H1 (cell line): Measurements from ENCODE around the gene WSCD2. TPM values are rescaled to one million over a fixed set of nuclear protein-coding genes. Genes with fewer than 3 reads are reported as not detected.

Experiments
- CTCF ChIA-PET: fragments of 300-600 bp; sonication (Branson Sonifier 250); formaldehyde crosslinking; loops from one replicate; lab custom pipeline; 2021; ENCODE audit not compliant: partially characterized antibody; lab: Charles Lee
- POLR2A ChIA-PET: fragments of 300-600 bp; sonication (Branson Sonifier 250); formaldehyde crosslinking; loops from one replicate; lab custom pipeline; 2021; ENCODE audit warnings: inconsistent platforms; ENCODE audit not compliant: partially characterized antibody; lab: Charles Lee
- DNase-seq, 2 experiments: peaks; one replicate each; pipeline versions ENCODE4 v3.0.0 to v3.0.0-alpha.2; 2010 to 2022; ENCODE audit warnings: low spot score in 2 of 2, low read depth in 1 of 2, mixed read lengths in 1 of 2
- FAIRE-seq: peaks from 2 replicates; lab custom pipeline; 2011; peaks lifted over from hg19 to GRCh38; lab: Jason Lieb, UNC
- H2AFZ ChIP-seq: 2 replicates; pipeline ENCODE4 v1.8.1; 2012; ENCODE audit warnings: low read length, inconsistent platforms
- H2AK5ac ChIP-seq: 2 replicates; pipeline ENCODE4 v1.6.1; 2013; ENCODE audit warnings: low read depth, low read length
- H2BK120ac ChIP-seq: replicated peaks from 2 replicates; pipeline ENCODE3; 2013; ENCODE audit warnings: low read depth, low read length, inconsistent platforms
- H2BK12ac ChIP-seq: 2 replicates; pipeline ENCODE4 v1.6.1; 2013; ENCODE audit warnings: low read depth, low read length
- H2BK15ac ChIP-seq: 2 replicates; pipeline ENCODE4 v1.6.1; 2013; ENCODE audit warnings: low read length
- H2BK20ac ChIP-seq: 2 replicates; pipeline ENCODE4 v1.6.1; 2013; ENCODE audit warnings: low read length
- H2BK5ac ChIP-seq: 2 replicates; pipeline ENCODE4 v1.6.1; 2013; ENCODE audit warnings: low read depth, low read length
- H3K14ac ChIP-seq: 2 replicates; pipeline ENCODE4 v1.6.1; 2013; ENCODE audit warnings: inconsistent platforms; ENCODE audit not compliant: insufficient read length
- H3K18ac ChIP-seq: 2 replicates; pipeline ENCODE4 v1.6.1; 2013; ENCODE audit warnings: low read length; ENCODE audit errors: extremely low read depth
- H3K23ac ChIP-seq: 2 replicates; pipeline ENCODE4 v1.6.1; 2013; ENCODE audit warnings: inconsistent platforms; ENCODE audit not compliant: insufficient read length
- H3K23me2 ChIP-seq: 2 replicates; pipeline ENCODE4 v1.6.1; 2013; ENCODE audit warnings: low read depth, low read length
- H3K27ac ChIP-seq: 2 replicates; pipeline ENCODE4 v1.6.1; 2011; ENCODE audit warnings: low read depth, low read length, inconsistent platforms
- H3K27me3 ChIP-seq, 4 experiments: replicated peaks in 1 of 4; 1 replicate in 1 of 4; 2 replicates in 3 of 4; pipeline versions ENCODE4 v1.6.1 to v1.8.1; 2011 to 2013; ENCODE audit warnings: low read length in 3 of 4, mild to moderate bottlenecking in 3 of 4, inconsistent platforms in 2 of 4, mixed read lengths in 2 of 4, moderate library complexity in 1 of 4; ENCODE audit not compliant: control insufficient read depth in 3 of 4, insufficient read depth in 3 of 4; ENCODE audit errors: extremely low read depth in 1 of 4
- H3K36me3 ChIP-seq, 4 experiments: 2 replicates each; pipeline versions ENCODE4 v1.6.1 to v1.8.1; 2011 to 2013; ENCODE audit warnings: mild to moderate bottlenecking in 4 of 4, low read length in 3 of 4, moderate library complexity in 2 of 4, control low read depth in 1 of 4, inconsistent platforms in 1 of 4; ENCODE audit not compliant: insufficient read depth in 4 of 4, control insufficient read depth in 2 of 4
- H3K4ac ChIP-seq: replicated peaks from 2 replicates; pipeline ENCODE3; 2013; ENCODE audit warnings: low read length, low read depth, mixed read lengths, inconsistent platforms; ENCODE audit not compliant: insufficient read length
- H3K4me1 ChIP-seq, 4 experiments: replicated peaks in 1 of 4; 1 replicate in 1 of 4; 2 replicates in 3 of 4; pipeline versions ENCODE4 v1.6.1 to v1.8.1; 2011 to 2013; ENCODE audit warnings: low read length in 3 of 4, inconsistent platforms in 2 of 4, mixed read lengths in 1 of 4; ENCODE audit not compliant: insufficient read depth in 4 of 4, control insufficient read depth in 3 of 4
- H3K4me2 ChIP-seq, 2 experiments: 2 replicates each; pipeline versions ENCODE4 v1.6.1 to v1.8.1; 2011 to 2013; ENCODE audit warnings: low read depth in 2 of 2, low read length in 2 of 2, control low read depth in 1 of 2, inconsistent platforms in 1 of 2, mild to moderate bottlenecking in 1 of 2; ENCODE audit not compliant: insufficient read depth in 1 of 2
- H3K4me3 ChIP-seq, 4 experiments: fragments of 200-600, 300-600 bp in 1 of 4; sonication (generic), shearing (Covaris generic), sonication (Bioruptor Twin) in 1 of 4; 2 replicates each; pipeline versions ENCODE4 v1.5.1 to v1.8.1; 2011 to 2016; ENCODE audit warnings: low read length in 4 of 4, low read depth in 3 of 4, control low read depth in 2 of 4, inconsistent platforms in 2 of 4, mild to moderate bottlenecking in 2 of 4, mixed read lengths in 1 of 4, moderate library complexity in 1 of 4; ENCODE audit not compliant: insufficient read depth in 2 of 4; ENCODE audit errors: extremely low read depth in 1 of 4
- H3K56ac ChIP-seq: replicated peaks from 2 replicates; pipeline ENCODE3; 2013; ENCODE audit warnings: low read depth, mild to moderate bottlenecking, mixed read lengths, low read length, inconsistent platforms; ENCODE audit not compliant: insufficient read length
- H3K79me1 ChIP-seq: 2 replicates; pipeline ENCODE4 v1.6.1; 2013; ENCODE audit warnings: low read depth, low read length, control low read depth
- H3K79me2 ChIP-seq, 2 experiments: 2 replicates each; pipeline versions ENCODE4 v1.6.1 to v1.8.1; 2012 to 2013; ENCODE audit warnings: low read length in 2 of 2, mild to moderate bottlenecking in 2 of 2, inconsistent platforms in 1 of 2; ENCODE audit not compliant: insufficient read depth in 2 of 2, control insufficient read depth in 1 of 2
- H3K9ac ChIP-seq, 4 experiments: replicated peaks in 1 of 4; 1 replicate in 1 of 4; 2 replicates in 3 of 4; pipeline versions ENCODE4 v1.6.1 to v1.8.1; 2011 to 2013; ENCODE audit warnings: low read depth in 3 of 4, low read length in 3 of 4, control low read depth in 2 of 4, mild to moderate bottlenecking in 2 of 4, moderate library complexity in 2 of 4, inconsistent platforms in 1 of 4; ENCODE audit errors: extremely low read depth in 1 of 4
- H3K9me3 ChIP-seq, 2 experiments: 2 replicates each; pipeline versions ENCODE4 v1.6.1 to v1.8.1; 2012 to 2013; ENCODE audit warnings: mild to moderate bottlenecking in 2 of 2, moderate library complexity in 2 of 2, control low read depth in 1 of 2, inconsistent platforms in 1 of 2, low read depth in 1 of 2, low read length in 1 of 2, mixed read lengths in 1 of 2; ENCODE audit not compliant: insufficient read depth in 2 of 2
- H4K20me1 ChIP-seq, 2 experiments: replicated peaks in 1 of 2; 2 replicates each; pipeline versions ENCODE3 to v1.8.1; 2011 to 2013; ENCODE audit warnings: inconsistent platforms in 2 of 2, low read length in 2 of 2, mild to moderate bottlenecking in 1 of 2; ENCODE audit not compliant: insufficient read depth in 2 of 2, control insufficient read depth in 1 of 2
- H4K5ac ChIP-seq: 2 replicates; pipeline ENCODE4 v1.6.1; 2013; ENCODE audit warnings: low read length, low read depth, mixed read lengths, inconsistent platforms; ENCODE audit not compliant: insufficient read length
- H4K8ac ChIP-seq: 2 replicates; pipeline ENCODE4 v1.8.0; 2013; ENCODE audit warnings: mild to moderate bottlenecking, moderate library complexity, low read length, inconsistent platforms; ENCODE audit not compliant: insufficient read depth; ENCODE audit errors: extremely low read depth
- H4K91ac ChIP-seq: replicated peaks from 2 replicates; pipeline ENCODE3; 2013; ENCODE audit warnings: low read length, mixed read lengths, inconsistent platforms; ENCODE audit not compliant: insufficient read length
- ASH2L ChIP-seq: fragments of 200-600, 300-600 bp; sonication (generic); IDR thresholded peaks from one replicate; pipeline ENCODE4 v1.7.1; 2017; ENCODE audit warnings: low read length
- CBX8 ChIP-seq: fragments of 300-800, 300-1000 bp; sonication (generic); IDR thresholded peaks from 2 replicates; pipeline ENCODE4 v1.7.1; 2016; ENCODE audit warnings: low read depth, low read length, borderline replicate concordance
- GTF2F1 ChIP-seq: IDR thresholded peaks from 2 replicates; pipeline ENCODE4 v1.6.1; 2012; ENCODE audit warnings: low read depth, low read length, improper control_type of control experiment, borderline replicate concordance
- HDAC2 ChIP-seq, 2 experiments: fragments of 300-600 bp in 1 of 2; sonication (generic) in 1 of 2; IDR thresholded peaks; 2 replicates each; pipeline ENCODE4 v1.6.1; 2011 to 2012; ENCODE audit warnings: low read depth in 2 of 2, low read length in 2 of 2, mild to moderate bottlenecking in 2 of 2, moderate library complexity in 2 of 2, borderline replicate concordance in 1 of 2, inconsistent platforms in 1 of 2
- JUND ChIP-seq: IDR thresholded peaks from 2 replicates; pipeline ENCODE4 v1.6.1; 2011; ENCODE audit warnings: mild to moderate bottlenecking, improper control_type of control experiment, low read length
- KDM4A ChIP-seq: IDR thresholded peaks from one replicate; pipeline ENCODE4 v1.7.1; 2012; ENCODE audit warnings: low read depth, mild to moderate bottlenecking, moderate library complexity, low read length, inconsistent platforms; ENCODE audit not compliant: severe bottlenecking
- NRF1 ChIP-seq: IDR thresholded peaks from 2 replicates; pipeline ENCODE4 v1.6.1; 2011; ENCODE audit warnings: mild to moderate bottlenecking, low read depth, low read length, improper control_type of control experiment
- RFX5 ChIP-seq: IDR thresholded peaks from 2 replicates; pipeline ENCODE4 v1.6.1; 2011; ENCODE audit warnings: low read depth, low read length, improper control_type of control experiment, borderline replicate concordance
- SIN3A ChIP-seq, 2 experiments: IDR thresholded peaks in 1 of 2; conservative IDR thresholded peaks in 1 of 2; 2 replicates each; pipeline ENCODE4 v1.6.1; 2011 to 2012; ENCODE audit warnings: low read length in 2 of 2, improper control_type of control experiment in 1 of 2, low read depth in 1 of 2, mild to moderate bottlenecking in 1 of 2
- SIRT6 ChIP-seq: IDR thresholded peaks from one replicate; pipeline ENCODE4 v1.7.1; 2012; ENCODE audit warnings: low read length, inconsistent platforms
- WGBS, 2 experiments: shearing (Covaris generic) in 1 of 2; methylation state at CpG; one replicate each; pipeline versions ENCODE4 v1.1.6 to v1.1.7; 2013 to 2015; ENCODE audit warnings: low lambda C conversion rate in 2 of 2, mixed read lengths in 2 of 2, inconsistent platforms in 1 of 2, low coverage in 1 of 2, missing lambda C conversion rate in 1 of 2; ENCODE audit not compliant: insufficient replicate concordance in 2 of 2, insufficient coverage in 1 of 2, insufficient read length in 1 of 2; ENCODE audit errors: extremely low coverage in 1 of 2, missing lambda C conversion rate in 1 of 2; 5-methylcytosine and 5-hydroxymethylcytosine counted together
- polyA plus RNA-seq, 7 experiments: library from polyadenylated mRNA; depleted of rRNA in 3 of 7; stranded (reverse) in 5 of 7; unstranded in 2 of 7; fragments of >200 nt in 5 of 7; fragments of 200-250 nt in 2 of 7; gene quantifications; 1 replicate in 5 of 7; 2 replicates in 1 of 7; 4 replicates in 1 of 7; pipeline versions ENCODE4 v1.2.1 to v1.2.3, GENCODE V29; 2011 to 2013; ENCODE audit warnings: missing spikeins in 2 of 7, mixed read lengths in 2 of 7
- total RNA-seq: library from RNA; stranded (reverse); fragmentation: NEBNext Ultra II Directional; extraction: Animal tissue kit (Norgen Biotek cat#: 25700); gene quantifications from 2 replicates; pipeline ENCODE4 v1.2.1, GENCODE V29; 2021
- TF ChIP-seq, protein P1 (sequence below): IDR thresholded peaks from 2 replicates; pipeline ENCODE4 v1.6.1; 2012; ENCODE audit warnings: low read length, inconsistent platforms

WSCD2 gene
- total and polyA plus RNA-seq, 2 of the 8 experiments (the other 6 are each of a cell fraction or from before 2014, with no cell fraction given), result 1.3 to 2.2 TPM

DNA sequence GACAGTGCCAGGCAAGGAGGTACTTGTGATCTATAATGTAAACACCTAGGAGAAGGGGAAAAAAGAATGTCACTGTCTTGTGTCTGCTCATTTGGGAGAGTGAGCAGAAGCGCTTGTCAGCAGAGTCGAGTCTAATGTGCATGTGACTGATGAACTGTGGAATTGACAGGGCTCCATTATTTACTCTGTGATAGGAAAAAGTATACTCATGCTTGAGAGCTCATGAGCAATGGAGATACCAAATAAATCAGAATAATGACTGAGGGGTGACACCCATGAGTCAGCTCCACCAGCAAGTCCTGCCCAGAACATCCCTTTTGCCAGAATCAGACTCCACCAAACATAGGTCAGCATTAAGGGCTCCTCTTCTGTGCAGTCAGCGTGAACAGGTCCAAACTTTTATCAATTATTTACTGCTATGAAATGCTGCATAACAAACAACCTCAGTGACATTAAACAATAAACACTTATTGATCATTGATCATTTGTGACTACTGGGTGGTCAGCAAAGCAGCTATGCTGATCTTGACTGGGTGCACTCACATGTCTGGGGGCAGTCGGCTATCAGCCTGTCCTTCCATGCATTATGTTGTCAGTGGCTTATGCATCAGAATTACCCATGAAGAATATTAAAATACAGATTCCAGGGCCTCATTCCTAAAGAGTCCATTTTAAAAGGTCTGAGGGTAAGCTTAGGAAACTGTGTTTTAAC is 29.2 kb upstream of the WSCD2 start:
- H3K23ac ChIP-seq, result no peak overlapping the region
- H3K4ac ChIP-seq, result no peak overlapping the region
- no peak for FAIRE-seq
- no peak overlapping the region for H4K5ac ChIP-seq
- DNase-seq, result no peak
- H4K91ac ChIP-seq, result no peak overlapping the region
- no peak overlapping the region for H2BK20ac ChIP-seq
- H3K14ac ChIP-seq, result no peak overlapping the region
- no peak overlapping the region for H2BK120ac ChIP-seq
- no peak overlapping the region for H2BK5ac ChIP-seq
- H3K9me3 ChIP-seq, result no peaks in the 10 kb centered on the region
- no peak overlapping the region for H3K4me3 ChIP-seq
- H3K27me3 ChIP-seq, result no peaks in the 10 kb centered on the region
- H3K79me2 ChIP-seq, result no peaks in the 10 kb centered on the region
- H3K9ac ChIP-seq, result no peak overlapping the region
- no peak overlapping the region for H3K56ac ChIP-seq
- peaks cover 0 to 8% (median 0%) of the 10 kb centered on the region in 4 experiments; a peak in 1 of 7 replicates for H3K4me1 ChIP-seq
- H3K23me2 ChIP-seq, result no peaks in the 10 kb centered on the region
- H2BK15ac ChIP-seq, result no peak overlapping the region
- H2AFZ ChIP-seq, result no peak overlapping the region
- ChIA-PET CTCF (interaction anchor here (0.6 to 4.6 kb wide), 13 partner anchors 12 to 392 kb away, joined by 3 to 22 read pairs (median 3); no protein-coding TSS in a partner anchor), POLR2A (no interaction called here)
- H4K8ac ChIP-seq, result no peak overlapping the region
- H3K79me1 ChIP-seq, result no peaks in the 10 kb centered on the region; the same call in 1 of the 2 replicates
- no peaks in the 10 kb centered on the region for H4K20me1 ChIP-seq
- H3K27ac ChIP-seq, result no peak overlapping the region
- no peak overlapping the region for H3K4me2 ChIP-seq
- no peak overlapping the region for H2AK5ac ChIP-seq
- H2BK12ac ChIP-seq, result 0 out of 2 replicates have a peak overlapping the region, but pooled peaks have one; percentile 28
- WGBS, 2 experiments, result 98% methylated on average over 4 of the region's 4 CpGs; no CpG with 5 or more reads in 1 of the 2 experiments
- H3K36me3 ChIP-seq, result no peaks in the 10 kb centered on the region
- no peak overlapping the region for H3K18ac ChIP-seq
- TF ChIP-seq HDAC2 (IDR thresholded peaks at IDR 0.05; ENCODE audit: borderline replicate concordance in 1 of 2, low read depth in 2 of 2, low read length in 2 of 2), result no peak
- TF ChIP-seq JUND, result no peak
- TF ChIP-seq CBX8, result no peak
- no peak for TF ChIP-seq KDM4A
- TF ChIP-seq GTF2F1, result no peak
- TF ChIP-seq SIN3A (conservative IDR thresholded peaks at IDR 0.05 in 1 of 2, IDR thresholded peaks at IDR 0.05 in 1 of 2; ENCODE audit: low read depth in 1 of 2, low read length in 2 of 2), result no peak
- TF ChIP-seq, protein P1, sequence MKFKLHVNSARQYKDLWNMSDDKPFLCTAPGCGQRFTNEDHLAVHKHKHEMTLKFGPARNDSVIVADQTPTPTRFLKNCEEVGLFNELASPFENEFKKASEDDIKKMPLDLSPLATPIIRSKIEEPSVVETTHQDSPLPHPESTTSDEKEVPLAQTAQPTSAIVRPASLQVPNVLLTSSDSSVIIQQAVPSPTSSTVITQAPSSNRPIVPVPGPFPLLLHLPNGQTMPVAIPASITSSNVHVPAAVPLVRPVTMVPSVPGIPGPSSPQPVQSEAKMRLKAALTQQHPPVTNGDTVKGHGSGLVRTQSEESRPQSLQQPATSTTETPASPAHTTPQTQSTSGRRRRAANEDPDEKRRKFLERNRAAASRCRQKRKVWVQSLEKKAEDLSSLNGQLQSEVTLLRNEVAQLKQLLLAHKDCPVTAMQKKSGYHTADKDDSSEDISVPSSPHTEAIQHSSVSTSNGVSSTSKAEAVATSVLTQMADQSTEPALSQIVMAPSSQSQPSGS, result no peak
- no peak for TF ChIP-seq SIRT6
- TF ChIP-seq NRF1, result no peak
- no peak for TF ChIP-seq ASH2L
- no peak for TF ChIP-seq RFX5
